ENCODE results near the gene CLTC.

DNA sequence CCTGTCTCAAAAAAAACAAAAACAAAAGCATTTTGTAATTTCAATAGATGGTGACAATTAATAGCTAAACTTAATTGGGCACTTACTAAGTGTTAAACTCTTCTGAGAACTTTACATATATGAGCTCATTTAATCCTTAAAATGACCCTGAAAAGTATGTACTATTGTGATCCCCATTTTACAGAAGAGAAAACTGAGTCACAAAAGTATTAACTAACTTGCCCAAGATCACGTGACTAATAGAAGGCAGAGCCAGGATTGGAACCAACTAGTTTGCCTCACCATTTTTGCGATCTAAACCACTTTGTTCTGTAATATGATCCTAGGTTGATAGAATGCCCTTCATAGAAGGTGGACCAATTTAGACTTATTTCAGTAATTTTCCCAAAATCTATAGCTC is 114.0 kb downstream of the CLTC start:
- no peak for TF ChIP-seq EP300 (IDR thresholded peaks at IDR 0.05)
- no peak for TF ChIP-seq USF2 (IDR thresholded peaks at IDR 0.05)
- TF ChIP-seq POLR2A (IDR thresholded peaks at IDR 0.05; ENCODE audit: low read length) = no peak
- no peak for TF ChIP-seq CTCF (IDR thresholded peaks at IDR 0.05)
- TF ChIP-seq, protein P1, sequence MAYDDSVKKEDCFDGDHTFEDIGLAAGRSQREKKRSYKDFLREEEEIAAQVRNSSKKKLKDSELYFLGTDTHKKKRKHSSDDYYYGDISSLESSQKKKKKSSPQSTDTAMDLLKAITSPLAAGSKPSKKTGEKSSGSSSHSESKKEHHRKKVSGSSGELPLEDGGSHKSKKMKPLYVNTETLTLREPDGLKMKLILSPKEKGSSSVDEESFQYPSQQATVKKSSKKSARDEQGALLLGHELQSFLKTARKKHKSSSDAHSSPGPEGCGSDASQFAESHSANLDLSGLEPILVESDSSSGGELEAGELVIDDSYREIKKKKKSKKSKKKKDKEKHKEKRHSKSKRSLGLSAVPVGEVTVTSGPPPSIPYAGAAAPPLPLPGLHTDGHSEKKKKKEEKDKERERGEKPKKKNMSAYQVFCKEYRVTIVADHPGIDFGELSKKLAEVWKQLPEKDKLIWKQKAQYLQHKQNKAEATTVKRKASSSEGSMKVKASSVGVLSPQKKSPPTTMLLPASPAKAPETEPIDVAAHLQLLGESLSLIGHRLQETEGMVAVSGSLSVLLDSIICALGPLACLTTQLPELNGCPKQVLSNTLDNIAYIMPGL (CRISPR knock-in tag; IDR thresholded peaks at IDR 0.05; ENCODE audit: borderline replicate concordance) = no peak
- no peak for TF ChIP-seq RAD21 (conservative IDR thresholded peaks at IDR 0.05 in 1 of 2, IDR thresholded peaks at IDR 0.05 in 1 of 2)
- no peak for TF ChIP-seq BHLHE40 (IDR thresholded peaks at IDR 0.05; ENCODE audit: low read depth, low read length)
- TF ChIP-seq KDM1A (IDR thresholded peaks at IDR 0.05; ENCODE audit: low read depth) = no peak
- TF ChIP-seq, protein P2, sequence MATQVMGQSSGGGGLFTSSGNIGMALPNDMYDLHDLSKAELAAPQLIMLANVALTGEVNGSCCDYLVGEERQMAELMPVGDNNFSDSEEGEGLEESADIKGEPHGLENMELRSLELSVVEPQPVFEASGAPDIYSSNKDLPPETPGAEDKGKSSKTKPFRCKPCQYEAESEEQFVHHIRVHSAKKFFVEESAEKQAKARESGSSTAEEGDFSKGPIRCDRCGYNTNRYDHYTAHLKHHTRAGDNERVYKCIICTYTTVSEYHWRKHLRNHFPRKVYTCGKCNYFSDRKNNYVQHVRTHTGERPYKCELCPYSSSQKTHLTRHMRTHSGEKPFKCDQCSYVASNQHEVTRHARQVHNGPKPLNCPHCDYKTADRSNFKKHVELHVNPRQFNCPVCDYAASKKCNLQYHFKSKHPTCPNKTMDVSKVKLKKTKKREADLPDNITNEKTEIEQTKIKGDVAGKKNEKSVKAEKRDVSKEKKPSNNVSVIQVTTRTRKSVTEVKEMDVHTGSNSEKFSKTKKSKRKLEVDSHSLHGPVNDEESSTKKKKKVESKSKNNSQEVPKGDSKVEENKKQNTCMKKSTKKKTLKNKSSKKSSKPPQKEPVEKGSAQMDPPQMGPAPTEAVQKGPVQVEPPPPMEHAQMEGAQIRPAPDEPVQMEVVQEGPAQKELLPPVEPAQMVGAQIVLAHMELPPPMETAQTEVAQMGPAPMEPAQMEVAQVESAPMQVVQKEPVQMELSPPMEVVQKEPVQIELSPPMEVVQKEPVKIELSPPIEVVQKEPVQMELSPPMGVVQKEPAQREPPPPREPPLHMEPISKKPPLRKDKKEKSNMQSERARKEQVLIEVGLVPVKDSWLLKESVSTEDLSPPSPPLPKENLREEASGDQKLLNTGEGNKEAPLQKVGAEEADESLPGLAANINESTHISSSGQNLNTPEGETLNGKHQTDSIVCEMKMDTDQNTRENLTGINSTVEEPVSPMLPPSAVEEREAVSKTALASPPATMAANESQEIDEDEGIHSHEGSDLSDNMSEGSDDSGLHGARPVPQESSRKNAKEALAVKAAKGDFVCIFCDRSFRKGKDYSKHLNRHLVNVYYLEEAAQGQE (IDR thresholded peaks at IDR 0.05) = no peak
- no peak for TF ChIP-seq JUNB (IDR thresholded peaks at IDR 0.05)
- no peak for TF ChIP-seq SMC3 (IDR thresholded peaks at IDR 0.05)
- no peak for TF ChIP-seq CBX2 (IDR thresholded peaks at IDR 0.05; ENCODE audit: borderline replicate concordance, low read depth)
- TF ChIP-seq MYC (IDR thresholded peaks at IDR 0.05; ENCODE audit: borderline replicate concordance, low read length) = no peak
